ENCODE measurements around the gene SLC6A19. TPM values are rescaled to one million over a fixed set of nuclear protein-coding genes. Genes with fewer than 3 reads are reported as not detected.

Gene SLC6A19
- total and polyA plus RNA-seq, 2 donors (not counting 1 experiment from before 2014, with no cell fraction given) = not detected

DNA sequence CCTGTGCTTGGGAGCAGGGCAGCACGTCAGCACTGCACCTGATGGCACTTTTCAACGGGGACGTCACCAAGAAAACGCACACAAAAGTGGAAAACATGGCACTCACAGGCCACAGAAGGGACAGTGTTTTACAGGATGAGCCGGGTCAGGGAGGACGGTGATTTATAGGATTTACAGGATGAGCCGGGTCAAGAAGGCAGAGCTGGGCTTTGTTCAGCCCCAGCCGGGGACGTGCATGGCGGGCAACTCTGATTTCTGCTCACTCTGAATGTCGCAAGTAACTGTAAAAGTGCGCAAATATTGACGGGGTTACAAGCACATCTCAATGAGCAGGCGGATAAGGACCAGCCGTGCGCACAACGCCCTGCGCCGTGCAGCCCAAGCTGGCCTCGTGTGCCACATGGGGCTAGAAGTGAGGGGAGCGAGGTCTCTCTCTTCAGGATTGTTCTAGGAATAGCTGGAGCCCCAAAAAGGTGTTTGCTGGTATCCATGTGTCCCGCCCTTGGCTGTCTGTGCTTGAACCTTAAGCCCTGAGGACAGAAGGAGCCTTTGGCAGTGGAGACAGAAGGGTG is 40.2 kb downstream of the SLC6A19 start:
- no peaks in the 10 kb centered on the region for H3K4me1 Mint-ChIP-seq

DNA sequence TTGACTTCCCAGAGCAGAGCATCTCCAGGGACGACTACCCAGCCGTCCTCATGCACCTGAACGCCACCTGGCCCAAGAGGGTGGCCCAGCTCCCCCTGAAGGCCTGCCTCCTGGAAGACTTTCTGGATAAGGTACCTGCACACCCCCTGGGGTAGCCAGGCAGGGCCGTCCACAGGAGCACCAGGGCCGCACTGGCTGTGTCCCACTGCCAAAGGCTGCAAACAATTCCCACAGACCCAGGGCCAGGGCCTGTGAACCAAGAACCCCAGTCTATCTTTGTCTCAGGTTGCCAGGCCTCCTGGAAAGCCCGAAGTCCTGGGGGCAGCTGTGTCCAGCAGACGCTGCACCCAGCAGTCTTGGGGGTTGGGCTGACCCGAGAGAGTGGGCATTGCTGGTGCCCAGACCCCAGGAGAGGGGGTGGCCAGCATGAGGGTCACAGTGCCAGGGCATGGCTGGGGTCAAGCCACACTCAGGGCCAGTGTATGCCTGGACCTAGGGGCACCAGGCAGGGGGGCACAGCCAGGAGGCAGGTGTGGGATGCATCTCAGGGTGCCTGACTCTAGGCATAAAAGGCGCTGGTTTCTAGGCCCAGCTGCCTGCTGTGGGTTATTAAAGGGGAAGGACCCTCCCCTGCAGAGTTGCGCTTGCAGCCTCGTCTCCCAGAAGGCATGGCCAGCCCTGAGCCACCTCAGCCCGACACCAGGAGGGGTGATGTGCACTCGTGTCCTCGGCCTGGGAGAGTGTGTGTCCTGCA is 41.5 kb downstream of the SLC6A19 start:
- no peak for ATAC-seq (ENCODE audit: low read depth)
- no peak overlapping the region for H3K27ac ChIP-seq (ENCODE audit: low read length in 2 of 2)
- TF ChIP-seq EZH2 (IDR thresholded peaks at IDR 0.05; ENCODE audit: borderline replicate concordance, insufficient read depth, low read depth, low read length, poor library complexity, severe bottlenecking) = no peak
- TF ChIP-seq, protein P1, sequence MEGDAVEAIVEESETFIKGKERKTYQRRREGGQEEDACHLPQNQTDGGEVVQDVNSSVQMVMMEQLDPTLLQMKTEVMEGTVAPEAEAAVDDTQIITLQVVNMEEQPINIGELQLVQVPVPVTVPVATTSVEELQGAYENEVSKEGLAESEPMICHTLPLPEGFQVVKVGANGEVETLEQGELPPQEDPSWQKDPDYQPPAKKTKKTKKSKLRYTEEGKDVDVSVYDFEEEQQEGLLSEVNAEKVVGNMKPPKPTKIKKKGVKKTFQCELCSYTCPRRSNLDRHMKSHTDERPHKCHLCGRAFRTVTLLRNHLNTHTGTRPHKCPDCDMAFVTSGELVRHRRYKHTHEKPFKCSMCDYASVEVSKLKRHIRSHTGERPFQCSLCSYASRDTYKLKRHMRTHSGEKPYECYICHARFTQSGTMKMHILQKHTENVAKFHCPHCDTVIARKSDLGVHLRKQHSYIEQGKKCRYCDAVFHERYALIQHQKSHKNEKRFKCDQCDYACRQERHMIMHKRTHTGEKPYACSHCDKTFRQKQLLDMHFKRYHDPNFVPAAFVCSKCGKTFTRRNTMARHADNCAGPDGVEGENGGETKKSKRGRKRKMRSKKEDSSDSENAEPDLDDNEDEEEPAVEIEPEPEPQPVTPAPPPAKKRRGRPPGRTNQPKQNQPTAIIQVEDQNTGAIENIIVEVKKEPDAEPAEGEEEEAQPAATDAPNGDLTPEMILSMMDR (IDR thresholded peaks at IDR 0.05) = no peak
- Mint-ChIP-seq H3K27me3 (peaks cover 4% of the 10 kb centered on the region), H3K27ac (no peak overlapping the region), H3K4me1 (no peaks in the 10 kb centered on the region), H3K9me3 (ENCODE audit: insufficient read depth) (no peaks in the 10 kb centered on the region), H3K4me3 (no peak overlapping the region)
- H3K4me1 ChIP-seq (ENCODE audit: control insufficient read depth in 2 of 2, insufficient read depth in 2 of 2, low read length in 2 of 2) = no peaks in the 10 kb centered on the region
- no peak overlapping the region for H2AFZ ChIP-seq (ENCODE audit: insufficient read depth, low read depth, low read length, poor library complexity, severe bottlenecking)
- peaks cover 0 to 20% (median 3%) of the 10 kb centered on the region in 4 experiments for H3K27me3 ChIP-seq (replicated peaks in 1 of 4; ENCODE audit: control extremely low read depth in 1 of 4, control insufficient read depth in 3 of 4, insufficient read depth in 4 of 4, low read length in 3 of 4)
- POLR2A ChIA-PET = no interaction called here
- no peak overlapping the region for H3K4me2 ChIP-seq (replicated peaks; ENCODE audit: low read depth, low read length, poor library complexity, severe bottlenecking)
- no peaks in the 10 kb centered on the region for H3K79me2 ChIP-seq (ENCODE audit: control insufficient read depth, insufficient read depth, low read length)
- DNase-seq = no peak
- intact Hi-C loops (cut with micrococcal nuclease) = no loop called here
- no peaks in the 10 kb centered on the region for H3K9me3 ChIP-seq (ENCODE audit: control extremely low read depth in 1 of 3, control insufficient read depth in 2 of 3, insufficient read depth in 1 of 3, low read length in 2 of 3)
- H3K4me3 ChIP-seq (ENCODE audit: control extremely low read depth in 1 of 5, extremely low read depth in 1 of 5, insufficient read depth in 1 of 5, low read depth in 2 of 5, low read length in 4 of 5) = no peak overlapping the region
- WGBS (ENCODE audit: insufficient coverage) = 78% methylated on average over 14 of the region's 14 CpGs
- H4K20me1 ChIP-seq (ENCODE audit: control insufficient read depth, insufficient read depth, low read length, poor library complexity, severe bottlenecking) = no peaks in the 10 kb centered on the region
- no peaks in the 10 kb centered on the region for H3K36me3 ChIP-seq (replicated peaks in 1 of 2; ENCODE audit: control extremely low read depth in 1 of 2, control insufficient read depth in 1 of 2, extremely low read depth in 1 of 2, insufficient read depth in 2 of 2, low read length in 1 of 2)
- no peak overlapping the region for H3K9ac ChIP-seq (ENCODE audit: low read length)
- CTCF ChIA-PET = no interaction called here

More for the DNA sequence above, 40.2 kb downstream of the SLC6A19 start:
- no peaks in the 10 kb centered on the region for H4K20me1 ChIP-seq (ENCODE audit: control insufficient read depth, insufficient read depth, low read length, poor library complexity, severe bottlenecking)
- H3K4me1 ChIP-seq (ENCODE audit: control insufficient read depth in 2 of 2, insufficient read depth in 2 of 2, low read length in 2 of 2) = no peaks in the 10 kb centered on the region
- ATAC-seq (ENCODE audit: low read depth) (no peak), DNase-seq (no peak)
- no peak overlapping the region for H3K9ac ChIP-seq (ENCODE audit: low read length)
- H3K4me3 ChIP-seq (ENCODE audit: control extremely low read depth in 1 of 5, extremely low read depth in 1 of 5, insufficient read depth in 1 of 5, low read depth in 2 of 5, low read length in 4 of 5) = no peak overlapping the region
- no peaks in the 10 kb centered on the region for H3K79me2 ChIP-seq (ENCODE audit: control insufficient read depth, insufficient read depth, low read length)
- ChIA-PET CTCF (no interaction called here), POLR2A (no interaction called here)
- WGBS (ENCODE audit: insufficient coverage) = 92% methylated on average over 21 of the region's 22 CpGs
- H3K27me3 ChIP-seq (replicated peaks in 1 of 4; ENCODE audit: control extremely low read depth in 1 of 4, control insufficient read depth in 3 of 4, insufficient read depth in 4 of 4, low read length in 3 of 4) = peaks cover 0 to 13% (median 1%) of the 10 kb centered on the region in 4 experiments
- H2AFZ ChIP-seq (ENCODE audit: insufficient read depth, low read depth, low read length, poor library complexity, severe bottlenecking) = no peak overlapping the region
- Mint-ChIP-seq H3K4me3 (no peak overlapping the region), H3K27me3 (no peaks in the 10 kb centered on the region), H3K27ac (no peak overlapping the region), H3K9me3 (ENCODE audit: insufficient read depth) (peaks cover 1% of the 10 kb centered on the region)
- peaks cover 0 to 12% (median under 1%) of the 10 kb centered on the region in 3 donors for H3K9me3 ChIP-seq (ENCODE audit: control extremely low read depth in 1 of 3, control insufficient read depth in 2 of 3, insufficient read depth in 1 of 3, low read length in 2 of 3)
- TF ChIP-seq, protein P1 (IDR thresholded peaks at IDR 0.05) = no peak
- TF ChIP-seq EZH2 (IDR thresholded peaks at IDR 0.05; ENCODE audit: borderline replicate concordance, insufficient read depth, low read depth, low read length, poor library complexity, severe bottlenecking) = no peak
- H3K27ac ChIP-seq (ENCODE audit: low read length in 2 of 2) = no peak overlapping the region
- no peak overlapping the region for H3K4me2 ChIP-seq (replicated peaks; ENCODE audit: low read depth, low read length, poor library complexity, severe bottlenecking)
- H3K36me3 ChIP-seq (replicated peaks in 1 of 2; ENCODE audit: control extremely low read depth in 1 of 2, control insufficient read depth in 1 of 2, extremely low read depth in 1 of 2, insufficient read depth in 2 of 2, low read length in 1 of 2) = no peaks in the 10 kb centered on the region
- intact Hi-C loops (cut with micrococcal nuclease) = no loop called here

Measured in B cell (primary cell).